SK-N-SH treated with all-trans-retinoic acid at 6 μM for 48 hours (cell line): ENCODE data around the gene NAB1.

Source experiments
- ARNTL ChIP-seq: fragments of 450-650 bp; formaldehyde crosslinking; IDR thresholded peaks from 2 replicates; pipeline ENCODE4 v1.5.0; 2020; ENCODE audit warnings: low read depth, mild to moderate bottlenecking, moderate library complexity, borderline replicate concordance
- ISL1 ChIP-seq: fragments of 250-450 bp; sonication (Bioruptor Pico); IDR thresholded peaks from 2 replicates; pipeline ENCODE4 v2.1.2; 2022; ENCODE audit warnings: mild to moderate bottlenecking, moderate library complexity
- PATZ1 ChIP-seq: fragments of 250-450 bp; sonication (Bioruptor Pico); IDR thresholded peaks from 2 replicates; pipeline ENCODE4 v1.8.0; 2020; ENCODE audit warnings: mild to moderate bottlenecking, moderate library complexity, borderline replicate concordance
- PPARA ChIP-seq: fragments of 250-450 bp; sonication (Bioruptor Pico); IDR thresholded peaks from 2 replicates; pipeline ENCODE4 v1.5.0; 2020; ENCODE audit warnings: mild to moderate bottlenecking, borderline replicate concordance
- ZFP3 ChIP-seq: fragments of 250-450 bp; sonication (Bioruptor Pico); IDR thresholded peaks from 2 replicates; pipeline ENCODE4 v1.5.0; 2020; ENCODE audit warnings: mild to moderate bottlenecking, moderate library complexity
- ZFP30 ChIP-seq: fragments of 450-650 bp; formaldehyde crosslinking; IDR thresholded peaks from 2 replicates; pipeline ENCODE4 v1.5.0; 2022; ENCODE audit warnings: mild to moderate bottlenecking, moderate library complexity

- TF ChIP-seq PATZ1 (CRISPR knock-in tag), result no peak
- TF ChIP-seq ZFP3, result no peak
- TF ChIP-seq PPARA (CRISPR knock-in tag), result no peak
- no peak for TF ChIP-seq ISL1 (CRISPR knock-in tag)
- TF ChIP-seq ARNTL (CRISPR knock-in tag), result no peak
- no peak for TF ChIP-seq ZFP30 (CRISPR knock-in tag)
These were observed 30.5 kb downstream of the NAB1 start for GRCh38 chr2:190679391-190679790.
